ENCODE measurements around the gene CCDC106. TPM values are rescaled to one million over a fixed set of nuclear protein-coding genes. Genes with fewer than 3 reads are reported as not detected.

Gene CCDC106
- total RNA-seq, 1 donor from 2014 or later: 12.2 TPM

DNA sequence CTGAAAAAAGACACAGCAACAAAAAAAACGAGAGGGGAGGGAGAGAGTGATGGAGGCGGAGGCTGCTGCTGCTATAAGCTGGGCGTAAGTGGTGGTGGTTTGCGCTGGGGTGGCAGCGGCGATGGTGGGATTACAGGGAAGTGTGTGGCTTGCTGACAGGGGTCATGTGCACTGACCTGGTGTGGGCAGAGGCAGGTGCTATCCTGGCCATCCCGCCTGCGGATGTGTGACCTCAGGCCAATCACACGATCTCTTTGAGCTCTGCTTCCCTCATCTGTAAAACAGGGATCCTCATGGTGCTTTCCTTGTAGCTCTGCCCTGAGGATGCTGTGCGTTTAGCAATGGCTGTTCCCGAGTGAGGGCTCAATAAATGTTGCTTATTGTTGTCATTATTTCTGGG is 10.5 kb upstream of the CCDC106 start:
- Histone ChIP-seq H3K36me3 (ENCODE audit: insufficient read depth, low read length) (no peaks in the 10 kb centered on the region), H3K9me3 (ENCODE audit: insufficient read depth, low read depth, low read length) (no peaks in the 10 kb centered on the region), H3K27me3 (ENCODE audit: insufficient read depth, low read length) (no peaks in the 10 kb centered on the region), H3K79me2 (ENCODE audit: insufficient read depth, low read length) (peaks cover 53% of the 10 kb centered on the region), H4K20me1 (ENCODE audit: insufficient read depth, low read length) (peaks cover 14% of the 10 kb centered on the region), H3K9ac (ENCODE audit: low read length) (no peak overlapping the region), H3K4me2 (ENCODE audit: low read length) (peak overlapping the region; percentile 12), H3K4me1 (ENCODE audit: insufficient read depth, low read length) (peaks cover 30% of the 10 kb centered on the region), H3K4me3 (ENCODE audit: insufficient read depth, low read depth, low read length) (no peak overlapping the region), H3K27ac (ENCODE audit: low read depth, low read length) (no peak overlapping the region), H2AFZ (ENCODE audit: low read depth, low read length) (no peak overlapping the region)
- Mint-ChIP-seq H3K27me3 (ENCODE audit: low read depth, unreplicated experiment) (no peaks in the 10 kb centered on the region), H3K36me3 (ENCODE audit: low read depth, unreplicated experiment) (peaks cover 7% of the 10 kb centered on the region), H3K27ac (ENCODE audit: unreplicated experiment) (no peak overlapping the region), H3K4me1 (ENCODE audit: low read depth, unreplicated experiment) (peaks cover 24% of the 10 kb centered on the region), H3K9me3 (ENCODE audit: unreplicated experiment) (peaks cover 3% of the 10 kb centered on the region), H3K4me3 (ENCODE audit: unreplicated experiment) (no peak overlapping the region)
- FAIRE-seq: no peak
- no peak for DNase-seq (ENCODE audit: low read depth)
- TF ChIP-seq EZH2 (IDR thresholded peaks at IDR 0.05; ENCODE audit: insufficient read depth, low read length): no peak
- no peak for TF ChIP-seq CTCF (IDR thresholded peaks at IDR 0.05; ENCODE audit: insufficient read depth, low read depth, low read length)

DNA sequence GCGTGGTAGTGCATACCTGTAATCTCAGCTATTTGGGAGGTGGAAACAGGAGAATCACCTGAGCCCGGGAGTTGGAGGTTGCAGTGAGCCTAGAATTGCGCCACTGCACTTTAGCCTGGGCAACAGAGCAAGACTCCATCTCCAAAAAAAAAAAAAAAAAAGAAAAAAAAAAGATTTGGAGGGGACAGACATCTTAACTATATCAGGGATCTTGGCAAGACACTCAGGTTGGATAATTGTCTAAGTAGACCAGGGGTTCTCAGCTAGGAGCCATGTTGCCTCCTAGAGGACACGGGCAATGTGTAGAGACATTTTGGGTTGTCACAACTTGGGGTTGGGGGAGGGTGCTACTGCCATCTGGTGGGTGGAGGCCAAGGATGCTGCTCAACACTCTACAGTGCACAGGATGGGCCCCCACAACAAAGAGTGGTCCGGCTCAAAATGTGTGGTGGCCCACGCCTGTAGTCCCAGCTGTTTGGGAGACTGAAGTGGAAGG is 9.1 kb upstream of the CCDC106 start:
- peaks cover 28% of the 10 kb centered on the region for H3K4me1 Mint-ChIP-seq (ENCODE audit: low read depth, unreplicated experiment)
- TF ChIP-seq EZH2 (IDR thresholded peaks at IDR 0.05; ENCODE audit: insufficient read depth, low read length): no peak
- TF ChIP-seq CTCF (IDR thresholded peaks at IDR 0.05; ENCODE audit: insufficient read depth, low read depth, low read length): peak; percentile 14
- H3K27ac Mint-ChIP-seq (ENCODE audit: unreplicated experiment): peak overlapping the region; percentile 12
- Histone ChIP-seq H3K9me3 (ENCODE audit: insufficient read depth, low read depth, low read length) (no peaks in the 10 kb centered on the region), H3K4me2 (ENCODE audit: low read length) (no peak overlapping the region), H3K4me3 (ENCODE audit: insufficient read depth, low read depth, low read length) (no peak overlapping the region), H2AFZ (ENCODE audit: low read depth, low read length) (no peak overlapping the region), H3K27me3 (ENCODE audit: insufficient read depth, low read length) (no peaks in the 10 kb centered on the region), H3K79me2 (ENCODE audit: insufficient read depth, low read length) (peaks cover 63% of the 10 kb centered on the region), H4K20me1 (ENCODE audit: insufficient read depth, low read length) (peaks cover 14% of the 10 kb centered on the region), H3K4me1 (ENCODE audit: insufficient read depth, low read length) (peaks cover 38% of the 10 kb centered on the region), H3K36me3 (ENCODE audit: insufficient read depth, low read length) (no peaks in the 10 kb centered on the region), H3K27ac (ENCODE audit: low read depth, low read length) (no peak overlapping the region), H3K9ac (ENCODE audit: low read length) (no peak overlapping the region)
- no peak for DNase-seq (ENCODE audit: low read depth)
- no peaks in the 10 kb centered on the region for H3K27me3 Mint-ChIP-seq (ENCODE audit: low read depth, unreplicated experiment)
- peaks cover 3% of the 10 kb centered on the region for H3K9me3 Mint-ChIP-seq (ENCODE audit: unreplicated experiment)
- H3K36me3 Mint-ChIP-seq (ENCODE audit: low read depth, unreplicated experiment): peaks cover 7% of the 10 kb centered on the region
- H3K4me3 Mint-ChIP-seq (ENCODE audit: unreplicated experiment): peak overlapping the region; percentile 82
- no peak for FAIRE-seq

DNA sequence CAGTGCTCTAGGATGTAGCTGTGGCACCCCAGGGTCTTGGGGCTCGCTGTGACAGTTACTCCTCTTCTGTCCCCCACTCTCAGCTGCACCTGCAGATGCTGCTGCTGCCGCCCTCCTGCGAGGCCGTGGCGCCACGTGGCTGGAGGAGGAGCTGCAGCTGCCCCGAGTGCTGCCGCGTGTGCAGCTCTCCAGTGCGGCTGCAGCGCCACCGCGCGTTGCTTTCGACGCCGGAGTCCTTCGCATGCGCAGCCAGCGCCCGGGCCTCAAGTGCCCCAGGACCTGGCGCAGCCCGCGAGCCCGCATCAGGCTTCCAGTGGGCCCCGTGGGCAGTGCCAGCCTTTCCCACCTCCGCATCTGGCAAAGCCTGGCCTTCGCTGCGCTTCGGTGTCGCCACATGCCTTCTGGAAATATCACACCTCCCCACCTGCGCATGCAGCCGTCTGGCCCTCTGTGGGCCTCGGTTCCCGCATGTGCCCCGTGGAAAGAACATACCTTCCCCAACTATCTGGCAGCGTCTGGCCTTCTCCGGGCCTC is 7.9 kb upstream of the CCDC106 start:
- H3K79me2 ChIP-seq (ENCODE audit: insufficient read depth, low read length): peaks cover 70% of the 10 kb centered on the region
- H2AFZ ChIP-seq (ENCODE audit: low read depth, low read length): peak overlapping the region; percentile 70
- peak overlapping the region; percentile 76 for H3K4me3 ChIP-seq (ENCODE audit: insufficient read depth, low read depth, low read length)
- Mint-ChIP-seq H3K36me3 (ENCODE audit: low read depth, unreplicated experiment) (peaks cover 7% of the 10 kb centered on the region), H3K4me1 (ENCODE audit: low read depth, unreplicated experiment) (peaks cover 28% of the 10 kb centered on the region), H3K27me3 (ENCODE audit: low read depth, unreplicated experiment) (no peaks in the 10 kb centered on the region), H3K27ac (ENCODE audit: unreplicated experiment) (peak overlapping the region; percentile 84), H3K4me3 (ENCODE audit: unreplicated experiment) (peak overlapping the region; percentile 84), H3K9me3 (ENCODE audit: unreplicated experiment) (no peaks in the 10 kb centered on the region)
- H3K4me1 ChIP-seq (ENCODE audit: insufficient read depth, low read length): peaks cover 45% of the 10 kb centered on the region
- H4K20me1 ChIP-seq (ENCODE audit: insufficient read depth, low read length): peaks cover 22% of the 10 kb centered on the region
- DNase-seq (ENCODE audit: low read depth) (peak; percentile 61), FAIRE-seq (no peak)
- H3K9me3 ChIP-seq (ENCODE audit: insufficient read depth, low read depth, low read length): no peaks in the 10 kb centered on the region
- H3K27ac ChIP-seq (ENCODE audit: low read depth, low read length): peak overlapping the region; percentile 71
- peak; percentile 28 for TF ChIP-seq CTCF (IDR thresholded peaks at IDR 0.05; ENCODE audit: insufficient read depth, low read depth, low read length)
- TF ChIP-seq EZH2 (IDR thresholded peaks at IDR 0.05; ENCODE audit: insufficient read depth, low read length): no peak
- H3K4me2 ChIP-seq (ENCODE audit: low read length): peak overlapping the region; percentile 100
- peaks cover 4% of the 10 kb centered on the region for H3K36me3 ChIP-seq (ENCODE audit: insufficient read depth, low read length)
- H3K27me3 ChIP-seq (ENCODE audit: insufficient read depth, low read length): no peaks in the 10 kb centered on the region
- H3K9ac ChIP-seq (ENCODE audit: low read length): peak overlapping the region; percentile 92
